Neural progenitor cell (in vitro differentiated cells): ENCODE measurements around the gene KLF13. TPM values are rescaled to one million over a fixed set of nuclear protein-coding genes. Genes with fewer than 3 reads are reported as not detected.

Source experiments
- DNase-seq: peaks from one replicate; pipeline ENCODE4 v3.0.0-alpha.2; 2016; ENCODE audit warnings: low spot score
- H2AFZ ChIP-seq: fragments of 200-600 bp; sonication (generic); replicated peaks from 2 replicates; pipeline ENCODE4 v1.6.1; 2016; ENCODE audit warnings: antibody characterized with exemption
- H3F3A ChIP-seq: fragments of 200-600 bp; sonication (generic); 2 replicates; pipeline ENCODE4 v1.6.1; 2016; ENCODE audit warnings: antibody characterized with exemption, low read depth
- H3K27ac ChIP-seq: fragments of 200-600 bp; sonication (generic); 2 replicates; pipeline ENCODE4 v1.5.1; 2016; ENCODE audit warnings: mild to moderate bottlenecking
- H3K27me3 ChIP-seq: fragments of 200-600 bp; sonication (generic); 2 replicates; pipeline ENCODE4 v1.6.1; 2016; ENCODE audit warnings: mild to moderate bottlenecking, moderate library complexity
- H3K36me3 ChIP-seq: fragments of 200-600 bp; sonication (generic); 2 replicates; pipeline ENCODE4 v1.5.1; 2016
- H3K4me1 ChIP-seq: fragments of 200-600 bp; sonication (generic); 2 replicates; pipeline ENCODE4 v1.6.1; 2016; ENCODE audit warnings: mixed run types
- H3K4me2 ChIP-seq: fragments of 200-600 bp; sonication (generic); 2 replicates; pipeline ENCODE4 v1.6.1; 2016
- H3K4me3 ChIP-seq: fragments of 200-600 bp; sonication (generic); 2 replicates; pipeline ENCODE4 v1.5.1; 2016
- H3K79me2 ChIP-seq: fragments of 200-600 bp; sonication (generic); 2 replicates; pipeline ENCODE4 v1.6.1; 2016; ENCODE audit warnings: low read depth
- H3K9ac ChIP-seq: fragments of 200-600 bp; sonication (generic); 2 replicates; pipeline ENCODE4 v1.6.1; 2016
- H3K9me3 ChIP-seq: fragments of 200-600 bp; sonication (generic); 2 replicates; pipeline ENCODE4 v1.5.1; 2016; ENCODE audit warnings: low read depth
- H4K20me1 ChIP-seq: fragments of 200-600 bp; sonication (generic); 2 replicates; pipeline ENCODE4 v1.6.1; 2016; ENCODE audit warnings: low read depth
- H3K27ac Mint-ChIP-seq: 3 replicates; pipeline ENCODE4 v1.8.0; 2021; ENCODE audit warnings: mixed read lengths
- H3K27me3 Mint-ChIP-seq: 2 replicates; pipeline ENCODE4 v1.8.0; 2022; ENCODE audit warnings: low read depth, mild to moderate bottlenecking, inconsistent platforms, moderate library complexity, mixed read lengths; ENCODE audit not compliant: insufficient read depth
- H3K36me3 Mint-ChIP-seq: 3 replicates; pipeline ENCODE4 v1.8.0; 2021; ENCODE audit warnings: mixed read lengths
- H3K4me1 Mint-ChIP-seq: 3 replicates; pipeline ENCODE4 v1.8.0; 2021; ENCODE audit warnings: mixed read lengths
- H3K4me3 Mint-ChIP-seq: 3 replicates; pipeline ENCODE4 v1.8.0; 2021; ENCODE audit warnings: mild to moderate bottlenecking, moderate library complexity, mixed read lengths
- H3K9me3 Mint-ChIP-seq: 3 replicates; pipeline ENCODE4 v1.8.0; 2020; ENCODE audit warnings: mixed read lengths
- EZH2 ChIP-seq: fragments of 200-600 bp; sonication (generic); IDR thresholded peaks from 2 replicates; pipeline ENCODE4 v1.6.1; 2017; ENCODE audit warnings: antibody characterized with exemption, mild to moderate bottlenecking, moderate library complexity
- EZH2phosphoT487 ChIP-seq: fragments of 200-600 bp; sonication (generic); IDR thresholded peaks from 2 replicates; pipeline ENCODE4 v1.6.1; 2017; ENCODE audit warnings: antibody characterized with exemption
- total RNA-seq: library from RNA; depleted of rRNA; stranded (reverse); fragments of >200 nt; gene quantifications from 2 replicates; pipeline ENCODE4 v1.2.3, GENCODE V29; 2015; ENCODE audit warnings: low replicate concordance
- TF ChIP-seq, protein P1 (sequence below): fragments of 200-600 bp; sonication (generic); IDR thresholded peaks from 2 replicates; pipeline ENCODE4 v1.5.1; 2017; ENCODE audit warnings: antibody characterized with exemption, mild to moderate bottlenecking

KLF13 gene
- total RNA-seq, 1 donor from 2014 or later = 11.9 TPM

DNA sequence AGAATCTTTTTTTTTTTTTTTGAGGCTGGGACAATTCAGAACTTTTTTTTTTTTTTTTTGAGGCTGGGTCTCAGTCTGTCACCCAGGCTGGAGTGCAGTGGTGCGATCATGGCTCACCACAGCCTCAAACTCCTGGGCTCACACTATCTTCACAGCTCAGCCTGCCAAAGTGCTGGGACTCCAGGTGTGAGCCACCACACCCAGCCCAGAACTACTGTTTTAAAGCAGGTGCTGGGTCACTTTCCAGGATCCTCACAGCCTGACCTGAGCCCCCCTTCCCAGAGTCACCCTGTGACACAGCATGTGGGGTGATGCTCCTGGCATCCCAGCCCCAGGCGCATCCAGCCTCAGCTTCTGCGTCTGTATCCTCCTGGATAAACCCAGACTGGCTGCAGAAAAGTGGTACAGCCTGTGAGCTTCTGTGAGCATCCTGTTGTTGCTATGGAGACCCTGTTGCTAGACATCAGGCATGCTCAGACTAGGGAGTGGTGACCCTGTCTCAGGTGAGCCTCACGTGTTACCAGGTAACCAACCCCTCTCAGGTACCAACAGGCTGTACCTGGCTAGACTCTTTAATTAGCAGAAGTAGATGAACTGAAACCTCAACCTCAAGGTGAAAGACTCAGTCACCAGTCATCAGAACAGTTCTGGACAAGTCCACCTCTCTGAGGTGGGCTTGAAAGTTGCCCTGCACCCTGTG is 15.0 kb downstream of the KLF13 start:
- no peak overlapping the region for H3K27ac ChIP-seq
- H3K27me3 ChIP-seq = no peaks in the 10 kb centered on the region
- H3K4me2 ChIP-seq = no peak overlapping the region
- Mint-ChIP-seq H3K27me3 (peaks cover 4% of the 10 kb centered on the region), H3K4me3 (no peak overlapping the region), H3K4me1 (peaks cover 25% of the 10 kb centered on the region), H3K27ac (no peak overlapping the region), H3K36me3 (no peaks in the 10 kb centered on the region), H3K9me3 (no peaks in the 10 kb centered on the region)
- H3K9me3 ChIP-seq = no peaks in the 10 kb centered on the region
- H4K20me1 ChIP-seq = peaks cover 89% of the 10 kb centered on the region
- H3K4me1 ChIP-seq = no peaks in the 10 kb centered on the region
- TF ChIP-seq, protein P1, sequence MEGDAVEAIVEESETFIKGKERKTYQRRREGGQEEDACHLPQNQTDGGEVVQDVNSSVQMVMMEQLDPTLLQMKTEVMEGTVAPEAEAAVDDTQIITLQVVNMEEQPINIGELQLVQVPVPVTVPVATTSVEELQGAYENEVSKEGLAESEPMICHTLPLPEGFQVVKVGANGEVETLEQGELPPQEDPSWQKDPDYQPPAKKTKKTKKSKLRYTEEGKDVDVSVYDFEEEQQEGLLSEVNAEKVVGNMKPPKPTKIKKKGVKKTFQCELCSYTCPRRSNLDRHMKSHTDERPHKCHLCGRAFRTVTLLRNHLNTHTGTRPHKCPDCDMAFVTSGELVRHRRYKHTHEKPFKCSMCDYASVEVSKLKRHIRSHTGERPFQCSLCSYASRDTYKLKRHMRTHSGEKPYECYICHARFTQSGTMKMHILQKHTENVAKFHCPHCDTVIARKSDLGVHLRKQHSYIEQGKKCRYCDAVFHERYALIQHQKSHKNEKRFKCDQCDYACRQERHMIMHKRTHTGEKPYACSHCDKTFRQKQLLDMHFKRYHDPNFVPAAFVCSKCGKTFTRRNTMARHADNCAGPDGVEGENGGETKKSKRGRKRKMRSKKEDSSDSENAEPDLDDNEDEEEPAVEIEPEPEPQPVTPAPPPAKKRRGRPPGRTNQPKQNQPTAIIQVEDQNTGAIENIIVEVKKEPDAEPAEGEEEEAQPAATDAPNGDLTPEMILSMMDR = no peak
- no peak for TF ChIP-seq EZH2
- TF ChIP-seq EZH2phosphoT487 = no peak
- no peaks in the 10 kb centered on the region for H3F3A ChIP-seq
- no peaks in the 10 kb centered on the region for H3K36me3 ChIP-seq
- H3K9ac ChIP-seq = no peak overlapping the region
- peaks cover 45% of the 10 kb centered on the region for H3K79me2 ChIP-seq
- no peak overlapping the region for H3K4me3 ChIP-seq
- H2AFZ ChIP-seq = no peak overlapping the region
- DNase-seq = no peak

DNA sequence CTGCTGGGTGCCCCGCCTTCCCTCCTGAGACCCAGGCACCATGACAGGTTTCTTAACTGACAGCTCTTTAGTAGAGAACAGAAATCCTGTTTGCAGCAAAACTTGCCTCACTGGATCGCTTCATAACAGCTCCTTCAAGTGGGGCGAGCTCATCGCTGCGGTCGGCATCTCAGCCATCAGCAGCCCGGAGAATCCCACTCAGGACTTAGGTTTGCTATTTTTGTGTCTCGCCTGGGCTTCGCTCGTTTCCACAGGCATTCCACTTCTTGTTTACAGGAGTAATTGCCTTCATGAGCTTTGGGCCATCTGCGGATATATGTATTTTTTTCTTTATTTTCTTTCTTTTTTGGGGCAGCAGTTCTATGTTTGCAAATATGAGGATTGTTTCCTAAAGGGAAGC is 15.7 kb downstream of the KLF13 start:
- H3K4me1 Mint-ChIP-seq = peaks cover 25% of the 10 kb centered on the region
- no peaks in the 10 kb centered on the region for H3F3A ChIP-seq
- no peak overlapping the region for H3K4me3 Mint-ChIP-seq
- TF ChIP-seq EZH2 (no peak), EZH2phosphoT487 (no peak)
- TF ChIP-seq, protein P1 = no peak
- H3K36me3 Mint-ChIP-seq = no peaks in the 10 kb centered on the region
- no peaks in the 10 kb centered on the region for H3K27me3 ChIP-seq
- no peaks in the 10 kb centered on the region for H3K9me3 Mint-ChIP-seq
- H3K4me1 ChIP-seq = no peaks in the 10 kb centered on the region
- H3K9me3 ChIP-seq = no peaks in the 10 kb centered on the region
- H3K9ac ChIP-seq = no peak overlapping the region
- DNase-seq = no peak
- no peak overlapping the region for H2AFZ ChIP-seq
- H3K4me3 ChIP-seq = no peak overlapping the region
- H3K79me2 ChIP-seq = peaks cover 45% of the 10 kb centered on the region
- H4K20me1 ChIP-seq = peaks cover 90% of the 10 kb centered on the region
- no peaks in the 10 kb centered on the region for H3K36me3 ChIP-seq
- no peak overlapping the region for H3K27ac Mint-ChIP-seq
- H3K27ac ChIP-seq = no peak overlapping the region
- no peak overlapping the region for H3K4me2 ChIP-seq
- peaks cover 4% of the 10 kb centered on the region for H3K27me3 Mint-ChIP-seq

DNA sequence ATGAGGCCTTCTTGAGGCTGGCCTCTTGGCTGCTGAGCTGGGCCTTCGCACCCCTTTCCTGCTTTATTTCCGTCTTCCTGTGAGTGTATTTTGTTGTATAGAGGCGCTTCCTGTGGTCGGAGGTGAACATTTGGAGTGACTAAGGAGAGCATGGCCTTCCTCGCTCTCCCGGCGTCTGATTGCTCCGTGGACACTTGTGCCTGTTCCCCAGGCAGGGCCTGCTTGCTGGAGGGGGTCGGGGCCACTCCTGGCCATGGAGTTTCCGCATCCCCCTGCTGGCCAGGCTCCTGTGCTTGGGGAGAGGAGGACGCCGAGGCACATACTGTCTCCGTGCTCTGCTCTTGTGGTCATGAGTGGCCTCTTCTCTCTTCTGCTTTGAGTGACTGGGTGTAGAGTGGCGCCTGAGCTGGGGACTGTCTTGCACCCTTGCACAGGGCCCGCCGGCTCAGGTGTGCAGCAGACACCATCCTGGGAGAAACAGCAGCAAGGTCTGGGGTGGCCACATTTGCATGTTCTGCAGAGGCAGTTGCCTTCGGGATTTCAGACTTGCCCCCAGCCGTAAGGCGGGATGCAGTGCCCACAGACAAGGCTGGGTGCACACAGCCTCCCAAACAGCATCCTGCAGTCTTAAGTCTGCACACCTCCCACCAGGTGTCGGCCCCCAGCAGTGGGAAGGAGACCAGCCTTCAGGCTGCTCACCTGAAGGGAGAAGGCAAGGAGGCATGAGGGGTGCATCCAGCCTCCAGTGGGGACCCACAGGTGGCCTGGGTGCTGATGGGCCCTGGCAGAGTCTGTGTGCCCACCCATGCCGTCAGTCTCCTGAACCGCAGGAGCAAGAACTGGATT is 16.4 kb downstream of the KLF13 start:
- Histone ChIP-seq H3K79me2 (peaks cover 40% of the 10 kb centered on the region), H3K4me2 (no peak overlapping the region), H3K27me3 (no peaks in the 10 kb centered on the region), H3K9me3 (no peaks in the 10 kb centered on the region), H3K4me1 (no peaks in the 10 kb centered on the region), H3K4me3 (no peak overlapping the region), H3K27ac (no peak overlapping the region), H3K36me3 (no peaks in the 10 kb centered on the region), H3F3A (no peaks in the 10 kb centered on the region), H2AFZ (no peak overlapping the region), H4K20me1 (peaks cover 90% of the 10 kb centered on the region), H3K9ac (no peak overlapping the region)
- Mint-ChIP-seq H3K27me3 (peaks cover 4% of the 10 kb centered on the region), H3K4me1 (peaks cover 23% of the 10 kb centered on the region), H3K36me3 (no peaks in the 10 kb centered on the region), H3K27ac (no peak overlapping the region), H3K9me3 (no peaks in the 10 kb centered on the region), H3K4me3 (no peak overlapping the region)
- peak; percentile 25 for DNase-seq
- TF ChIP-seq EZH2 (no peak), EZH2phosphoT487 (no peak)
- TF ChIP-seq, protein P1 = no peak
